ENCODE measurements around the gene KLHDC3. TPM values are rescaled to one million over a fixed set of nuclear protein-coding genes. Genes with fewer than 3 reads are reported as not detected.

Gene KLHDC3
- total and polyA plus RNA-seq, 2 of the 13 experiments (the other 11 are each of a cell fraction or from before 2014, with no cell fraction given), result 78.3 to 91.5 TPM

- no peak overlapping the region for H3K27ac ChIP-seq (ENCODE audit: extremely low read length, insufficient read depth, low read length)
- peaks cover 41 to 72% of the 10 kb centered on the region in 2 experiments for H3K36me3 ChIP-seq (replicated peaks in 1 of 2; ENCODE audit: control insufficient read depth in 1 of 2, insufficient read depth in 2 of 2, low read length in 2 of 2)
- no peak overlapping the region for H3K4me3 ChIP-seq (replicated peaks in 1 of 3; ENCODE audit: insufficient read depth in 1 of 3, low read depth in 2 of 3, low read length in 3 of 3)
- ATAC-seq (no peak), DNase-seq (ENCODE audit: low spot score) (no peak), FAIRE-seq (no peak)
- WGBS (ENCODE audit: low lambda C conversion rate), result 90% methylated on average over 6 of the region's 7 CpGs
- no peaks in the 10 kb centered on the region for H3K27me3 ChIP-seq (ENCODE audit: control insufficient read depth in 1 of 2, insufficient read depth in 2 of 2, low read length in 2 of 2)
- no TSS peak for BruUV-seq (replicated peaks)
- no peaks in the 10 kb centered on the region for H3K9me3 ChIP-seq (ENCODE audit: low read length)
- no peak for TF ChIP-seq ZNF274 (CRISPR knock-in tag; IDR thresholded peaks at IDR 0.05)
- no peak for TF ChIP-seq CBX5 (CRISPR knock-in tag; IDR thresholded peaks at IDR 0.05; ENCODE audit: borderline replicate concordance)
- TF ChIP-seq ZNF563 (CRISPR knock-in tag; IDR thresholded peaks at IDR 0.05), result no peak
- no peak for TF ChIP-seq POLR2AphosphoS5 (IDR thresholded peaks at IDR 0.05; ENCODE audit: low read depth, low read length)
- TF ChIP-seq, protein P1, sequence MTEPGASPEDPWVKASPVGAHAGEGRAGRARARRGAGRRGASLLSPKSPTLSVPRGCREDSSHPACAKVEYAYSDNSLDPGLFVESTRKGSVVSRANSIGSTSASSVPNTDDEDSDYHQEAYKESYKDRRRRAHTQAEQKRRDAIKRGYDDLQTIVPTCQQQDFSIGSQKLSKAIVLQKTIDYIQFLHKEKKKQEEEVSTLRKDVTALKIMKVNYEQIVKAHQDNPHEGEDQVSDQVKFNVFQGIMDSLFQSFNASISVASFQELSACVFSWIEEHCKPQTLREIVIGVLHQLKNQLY (CRISPR knock-in tag; IDR thresholded peaks at IDR 0.05), result no peak
- TF ChIP-seq ZNF260 (CRISPR knock-in tag; IDR thresholded peaks at IDR 0.05; ENCODE audit: borderline replicate concordance, low read depth), result no peak
- no peak for TF ChIP-seq ZNF468 (CRISPR knock-in tag; IDR thresholded peaks at IDR 0.05)
- TF ChIP-seq, protein P2, sequence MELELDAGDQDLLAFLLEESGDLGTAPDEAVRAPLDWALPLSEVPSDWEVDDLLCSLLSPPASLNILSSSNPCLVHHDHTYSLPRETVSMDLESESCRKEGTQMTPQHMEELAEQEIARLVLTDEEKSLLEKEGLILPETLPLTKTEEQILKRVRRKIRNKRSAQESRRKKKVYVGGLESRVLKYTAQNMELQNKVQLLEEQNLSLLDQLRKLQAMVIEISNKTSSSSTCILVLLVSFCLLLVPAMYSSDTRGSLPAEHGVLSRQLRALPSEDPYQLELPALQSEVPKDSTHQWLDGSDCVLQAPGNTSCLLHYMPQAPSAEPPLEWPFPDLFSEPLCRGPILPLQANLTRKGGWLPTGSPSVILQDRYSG (CRISPR knock-in tag; IDR thresholded peaks at IDR 0.05), result no peak
- no peak for TF ChIP-seq SSRP1 (CRISPR knock-in tag; IDR thresholded peaks at IDR 0.05)
- peak; percentile 79 for TF ChIP-seq AGO2 (optimal IDR thresholded peaks at IDR 0.05; ENCODE audit: low read depth, low read length)
- TF ChIP-seq RBFOX2 (IDR thresholded peaks at IDR 0.05; ENCODE audit: low read depth, low read length), result 0 out of 2 replicates have a peak, but pooled peaks have one; percentile 36
- TF ChIP-seq, protein P3, sequence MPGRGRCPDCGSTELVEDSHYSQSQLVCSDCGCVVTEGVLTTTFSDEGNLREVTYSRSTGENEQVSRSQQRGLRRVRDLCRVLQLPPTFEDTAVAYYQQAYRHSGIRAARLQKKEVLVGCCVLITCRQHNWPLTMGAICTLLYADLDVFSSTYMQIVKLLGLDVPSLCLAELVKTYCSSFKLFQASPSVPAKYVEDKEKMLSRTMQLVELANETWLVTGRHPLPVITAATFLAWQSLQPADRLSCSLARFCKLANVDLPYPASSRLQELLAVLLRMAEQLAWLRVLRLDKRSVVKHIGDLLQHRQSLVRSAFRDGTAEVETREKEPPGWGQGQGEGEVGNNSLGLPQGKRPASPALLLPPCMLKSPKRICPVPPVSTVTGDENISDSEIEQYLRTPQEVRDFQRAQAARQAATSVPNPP (CRISPR knock-in tag; IDR thresholded peaks at IDR 0.05), result no peak
- TF ChIP-seq POLR2A (IDR thresholded peaks at IDR 0.05; ENCODE audit: insufficient read depth in 1 of 2, low read depth in 2 of 2, low read length in 2 of 2), result peak in 1 of 2 experiments; percentile 15; a peak in 1 of 4 replicates
- TF ChIP-seq ASH2L (IDR thresholded peaks at IDR 0.05; ENCODE audit: insufficient read length, low read depth, low read length), result no peak
- TF ChIP-seq HDAC1 (CRISPR knock-in tag; IDR thresholded peaks at IDR 0.05), result no peak
- TF ChIP-seq ZFP1 (CRISPR knock-in tag; IDR thresholded peaks at IDR 0.05), result no peak
- TF ChIP-seq GMEB2 (CRISPR knock-in tag; IDR thresholded peaks at IDR 0.05; ENCODE audit: low read depth), result no peak
- no peak for TF ChIP-seq MAFK (conservative IDR thresholded peaks at IDR 0.05 in 1 of 2, IDR thresholded peaks at IDR 0.05 in 1 of 2; ENCODE audit: low read length in 2 of 2)
- TF ChIP-seq SUZ12 (IDR thresholded peaks at IDR 0.05; ENCODE audit: low read depth, low read length), result no peak
- TF ChIP-seq ZNF234 (CRISPR knock-in tag; conservative IDR thresholded peaks at IDR 0.05), result no peak
- TF ChIP-seq NONO (IDR thresholded peaks at IDR 0.05), result no peak
- no peak for TF ChIP-seq NONO (CRISPR knock-in tag; conservative IDR thresholded peaks at IDR 0.05)
- TF ChIP-seq U2AF2 (IDR thresholded peaks at IDR 0.05; ENCODE audit: low read depth, low read length), result no peak
- no peaks in the 10 kb centered on the region for H4K20me1 ChIP-seq (ENCODE audit: insufficient read depth, low read length)
- ChIA-PET POLR2A (interaction anchor here (1.2 to 3.7 kb wide), 3 partner anchors 8 to 95 kb away, joined by 3 to 20 read pairs (median 3); partner anchors contain the start of genes KLC4 and MRPL2), CTCF (ENCODE audit: low intra/inter-chr PET ratio, low total read pairs) (no interaction called here)
- in situ Hi-C loops (cut with HindIII; ENCODE audit: extremely low pct_ligation_motif_present, low pct_unique_long_range_greater_than_20kb) (no loop called here), intact Hi-C loops (cut with micrococcal nuclease; ENCODE audit: unreplicated experiment) (no loop called here)
- peaks cover 26% of the 10 kb centered on the region for H3K79me2 ChIP-seq (ENCODE audit: insufficient read depth, low read length)
- no peak overlapping the region for H3K4me2 ChIP-seq (ENCODE audit: low read depth, low read length)
- H3K9ac ChIP-seq (ENCODE audit: insufficient read depth, low read depth, low read length), result no peak overlapping the region
- H3K4me1 ChIP-seq (ENCODE audit: insufficient read depth, low read length), result peaks cover 28% of the 10 kb centered on the region
- no peak overlapping the region for H2AFZ ChIP-seq (ENCODE audit: low read length)
Measured at GRCh38 chr6:43047998-43048397, 33.9 kb downstream of the KLHDC3 start.
